Retinal pigment epithelial cell (primary cell): ENCODE results near the gene PGK2.

ENCODE experiments used
- DNase-seq: peaks from one replicate; pipeline ENCODE4 v3.0.0-alpha.2; 2010; ENCODE audit warnings: low read depth
- H3K4me3 ChIP-seq: 2 replicates; pipeline ENCODE4 v1.5.1; 2011; ENCODE audit warnings: mild to moderate bottlenecking, low read length, control low read depth, moderate library complexity
- CTCF ChIP-seq: conservative IDR thresholded peaks from 2 replicates; pipeline ENCODE4 v1.5.1; 2011; ENCODE audit warnings: low read depth, low read length, control low read depth, inconsistent platforms

Gene PGK2

GRCh38 chr6:49739423-49739822 lies 47.7 kb downstream of the PGK2 start:
- DNase-seq, result no peak
- TF ChIP-seq CTCF, result no peak
- no peak overlapping the region for H3K4me3 ChIP-seq

DNA sequence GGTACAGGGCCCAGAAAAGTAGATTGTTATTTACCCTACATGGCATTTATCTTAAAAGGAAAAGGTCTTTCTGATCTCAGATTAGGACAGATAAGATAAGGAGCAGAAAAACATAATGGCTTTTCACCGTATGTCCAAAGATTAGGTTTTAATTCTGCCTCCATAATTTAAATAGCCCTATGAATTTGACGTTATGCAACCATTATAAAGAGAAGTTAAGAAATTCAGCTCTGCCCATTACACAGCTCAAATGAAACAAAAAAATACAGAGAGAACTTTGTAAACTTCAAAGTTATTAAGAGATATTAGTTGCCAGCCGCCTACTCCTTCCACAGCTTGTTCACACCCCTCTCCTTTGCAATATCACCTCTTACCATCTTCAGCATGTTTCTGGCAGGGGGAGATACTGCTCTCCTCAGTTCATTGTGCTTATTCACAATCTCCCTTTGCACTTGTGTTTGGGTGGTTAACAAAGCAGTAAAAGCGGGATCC lies 51.0 kb downstream of the PGK2 start:
- no peak overlapping the region for H3K4me3 ChIP-seq
- no peak for TF ChIP-seq CTCF
- DNase-seq, result no peak
